CD4-positive, alpha-beta T cell treated with Interleukin-2 at 100 ng/mL for 4 hours (primary cell): ENCODE data around the gene FALEC.

Experiments
- DNase-seq: peaks from one replicate; pipeline ENCODE4 v3.0.0-alpha.2; 2020; ENCODE audit warnings: low spot score

FALEC gene

GRCh38 chr1:150515328-150516049 is at the start of gene FALEC:
FALEC (plus strand) TSS chr1:150515752.
- peak; percentile 92 for DNase-seq

GRCh38 chr1:150466964-150467363 is 48.6 kb upstream of the FALEC start:
- no peak for DNase-seq

DNA sequence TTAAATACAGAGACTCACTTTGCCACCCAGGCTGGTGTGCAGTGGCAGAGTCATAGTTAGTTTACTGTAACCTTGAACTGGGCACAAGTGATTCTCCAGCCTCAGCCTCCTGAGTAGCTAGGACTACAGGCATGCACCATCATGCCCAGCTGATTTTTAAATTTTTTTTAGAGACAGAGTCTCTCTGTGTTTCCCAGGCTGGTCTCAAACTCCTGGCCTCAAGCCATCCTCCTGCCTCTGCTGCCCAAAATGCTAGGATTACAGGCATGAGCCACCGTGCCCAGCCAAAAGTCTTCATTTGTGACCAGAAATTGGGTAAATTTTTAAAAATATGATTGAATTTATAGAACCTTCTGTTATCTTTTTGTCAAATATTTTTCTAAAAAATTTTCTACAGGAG is 46.3 kb upstream of the FALEC start:
- no peak for DNase-seq

GRCh38 chr1:150472601-150473200 is 42.9 kb upstream of the FALEC start:
- DNase-seq = no peak

DNA sequence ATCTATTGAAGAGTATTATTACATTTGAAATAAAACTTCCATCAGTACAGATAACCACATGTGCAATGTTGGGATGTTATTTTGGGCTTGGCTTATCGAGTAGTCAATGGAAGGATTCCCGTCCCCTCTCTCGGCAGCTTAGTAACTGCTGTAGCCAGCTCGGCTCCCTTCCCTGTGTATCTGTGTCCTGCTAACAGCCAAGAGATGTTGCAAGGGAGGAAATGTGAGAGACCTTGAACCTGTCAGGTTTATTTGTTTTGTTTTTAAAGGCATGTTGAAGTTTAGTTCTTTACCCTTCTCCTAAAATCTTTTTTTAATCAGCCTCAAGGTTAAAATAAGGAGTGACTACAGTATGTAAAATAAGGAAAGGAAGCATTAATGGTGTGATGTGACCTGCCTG is 41.9 kb upstream of the FALEC start:
- no peak for DNase-seq

DNA sequence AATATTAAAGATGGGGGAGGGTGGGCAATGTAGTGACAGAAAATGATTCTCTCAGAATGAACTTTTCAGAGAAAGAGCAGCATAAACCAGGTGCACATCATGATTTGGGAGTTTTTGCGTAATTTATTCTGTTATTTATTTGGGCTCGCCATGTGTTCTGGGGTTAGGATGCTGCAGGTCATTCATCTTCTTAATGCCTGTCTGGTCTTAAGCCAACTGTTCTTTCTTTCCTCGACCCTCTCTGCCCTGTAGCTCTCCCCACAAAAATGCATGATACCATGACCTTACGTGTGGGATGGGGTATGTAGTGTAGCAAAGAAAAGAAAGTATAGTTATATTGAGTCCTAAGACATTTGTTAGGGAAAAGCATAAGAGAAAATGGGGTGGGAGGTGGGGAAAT is 40.7 kb upstream of the FALEC start:
- no peak for DNase-seq

DNA sequence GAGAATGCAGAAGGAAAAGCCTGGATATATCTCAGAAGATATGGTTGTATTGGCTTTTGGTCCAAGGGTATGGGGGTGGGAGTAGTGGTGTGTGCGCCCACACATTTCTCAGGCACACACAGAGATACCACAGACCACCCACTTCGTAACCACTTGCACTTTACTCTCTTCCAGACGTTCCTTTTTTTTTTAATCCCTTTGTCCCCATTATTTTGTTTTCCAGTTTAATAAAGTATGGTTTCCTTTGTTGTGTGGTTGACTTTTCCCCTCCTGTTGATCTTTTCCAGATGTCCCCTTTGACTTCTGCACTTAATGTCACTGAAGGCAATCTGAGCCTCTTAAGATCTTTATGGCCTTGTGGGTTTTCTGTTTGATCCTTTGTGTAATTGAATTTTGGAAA is 38.8 kb upstream of the FALEC start:
- DNase-seq = no peak

GRCh38 chr1:150477320-150477719 is 38.2 kb upstream of the FALEC start:
- DNase-seq = no peak

- DNase-seq = no peak
Observed at GRCh38 chr1:150477733-150478132, 37.8 kb upstream of the FALEC start.

DNA sequence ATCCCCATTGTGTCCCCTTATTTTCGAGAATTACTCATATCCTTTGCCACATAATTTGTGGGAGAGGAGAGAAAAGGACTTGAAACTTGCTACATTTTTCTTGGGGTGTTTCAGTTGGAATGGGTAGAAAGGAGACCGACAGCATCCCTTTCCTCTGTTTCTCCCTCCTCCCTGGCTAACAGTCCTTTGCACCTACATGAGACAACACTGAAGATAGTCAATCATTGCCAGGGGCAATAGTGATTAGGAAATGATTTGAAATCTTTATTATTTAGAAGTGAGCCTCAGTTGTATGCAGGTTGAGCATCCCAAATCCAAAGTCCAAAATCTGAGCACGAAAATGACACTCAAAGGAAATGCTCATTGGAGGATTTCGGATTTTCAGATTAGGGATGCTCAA is 36.2 kb upstream of the FALEC start:
- DNase-seq = no peak

DNA sequence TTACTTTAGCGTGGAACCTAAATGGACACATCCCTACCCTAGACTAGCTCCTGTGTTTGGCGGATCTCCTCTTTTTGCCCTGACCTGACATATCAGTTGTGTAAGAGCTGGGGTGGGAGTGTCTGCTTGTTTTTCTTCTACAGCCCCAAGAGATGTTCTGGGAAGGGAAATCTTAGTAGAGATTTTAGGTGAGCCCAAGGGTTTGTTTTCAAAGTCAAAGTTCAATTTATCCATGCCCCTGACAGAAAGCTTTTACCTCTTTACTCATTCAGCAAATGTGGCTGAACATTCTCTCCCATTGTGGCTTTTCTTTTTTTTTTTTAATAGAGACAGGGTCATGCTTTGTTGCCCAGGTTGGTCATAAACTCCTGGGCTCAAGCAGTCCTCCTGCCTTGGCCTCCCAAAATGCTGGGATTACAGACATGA is 35.6 kb upstream of the FALEC start:
- DNase-seq = no peak

DNA sequence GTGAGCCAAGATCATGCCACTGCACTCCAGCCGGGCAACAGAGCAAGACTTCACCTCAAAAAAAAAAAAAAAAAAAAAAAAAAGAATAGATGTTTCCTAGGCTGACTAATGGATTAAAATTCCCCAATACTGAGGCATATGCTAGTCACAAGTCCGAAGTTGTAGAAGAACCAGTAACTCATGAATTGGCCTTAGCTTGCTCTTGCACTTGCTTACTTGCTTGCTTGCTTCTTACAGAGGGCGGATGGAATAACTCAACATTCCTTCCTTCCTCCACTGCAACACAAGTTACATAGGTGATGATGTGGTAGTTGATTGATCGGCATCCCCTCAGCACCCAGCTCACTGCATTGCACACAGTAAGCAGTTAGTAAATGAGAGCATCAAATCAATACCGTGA is 31.1 kb upstream of the FALEC start:
- DNase-seq = no peak

- DNase-seq = no peak
Observed at GRCh38 chr1:150484861-150485260, 30.7 kb upstream of the FALEC start.

GRCh38 chr1:150486966-150487762 is 28.4 kb upstream of the FALEC start, which contains the start of gene TARS2:
TARS2 (plus strand) TSS chr1:150487419; CDS start chr1:150487451, 32 bp downstream.
- DNase-seq = peak; percentile 99

DNA sequence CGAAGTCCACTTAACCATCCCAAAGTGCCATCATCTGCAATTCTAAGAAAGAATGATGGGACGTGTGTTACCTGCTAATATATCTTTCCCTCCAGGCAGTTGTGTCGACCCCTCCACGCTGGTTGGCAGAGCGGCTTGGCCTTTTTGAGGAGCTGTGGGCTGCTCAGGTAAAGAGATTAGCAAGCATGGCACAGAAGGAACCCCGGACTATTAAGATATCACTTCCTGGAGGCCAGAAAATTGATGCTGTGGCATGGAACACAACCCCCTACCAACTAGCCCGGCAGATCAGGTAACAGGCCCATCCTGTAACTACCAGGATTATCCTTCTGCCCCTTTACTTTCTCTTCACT is 27.8 kb upstream of the FALEC start:
- DNase-seq = peak; percentile 1

- no peak for DNase-seq
Observed at GRCh38 chr1:150493175-150493574, 22.4 kb upstream of the FALEC start.

DNA sequence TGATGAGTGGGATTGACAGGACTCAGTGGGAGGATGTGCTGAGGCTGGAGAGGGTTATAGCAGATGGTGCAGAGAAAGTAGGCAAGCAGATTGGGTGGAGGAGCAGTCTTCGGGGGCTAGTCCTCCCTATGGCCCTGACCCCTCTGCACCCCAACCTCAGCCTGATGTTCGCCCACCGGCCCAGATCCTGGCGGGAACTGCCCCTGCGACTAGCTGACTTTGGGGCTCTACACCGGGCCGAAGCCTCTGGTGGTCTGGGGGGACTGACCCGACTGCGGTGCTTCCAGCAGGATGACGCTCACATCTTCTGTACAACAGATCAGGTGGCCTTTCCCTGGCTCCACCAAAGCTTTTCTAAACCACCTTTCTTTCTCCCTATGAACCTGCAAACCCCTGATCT is 17.2 kb upstream of the FALEC start:
- no peak for DNase-seq

GRCh38 chr1:150505431-150505830 is 10.1 kb upstream of the FALEC start:
- DNase-seq = no peak

DNA sequence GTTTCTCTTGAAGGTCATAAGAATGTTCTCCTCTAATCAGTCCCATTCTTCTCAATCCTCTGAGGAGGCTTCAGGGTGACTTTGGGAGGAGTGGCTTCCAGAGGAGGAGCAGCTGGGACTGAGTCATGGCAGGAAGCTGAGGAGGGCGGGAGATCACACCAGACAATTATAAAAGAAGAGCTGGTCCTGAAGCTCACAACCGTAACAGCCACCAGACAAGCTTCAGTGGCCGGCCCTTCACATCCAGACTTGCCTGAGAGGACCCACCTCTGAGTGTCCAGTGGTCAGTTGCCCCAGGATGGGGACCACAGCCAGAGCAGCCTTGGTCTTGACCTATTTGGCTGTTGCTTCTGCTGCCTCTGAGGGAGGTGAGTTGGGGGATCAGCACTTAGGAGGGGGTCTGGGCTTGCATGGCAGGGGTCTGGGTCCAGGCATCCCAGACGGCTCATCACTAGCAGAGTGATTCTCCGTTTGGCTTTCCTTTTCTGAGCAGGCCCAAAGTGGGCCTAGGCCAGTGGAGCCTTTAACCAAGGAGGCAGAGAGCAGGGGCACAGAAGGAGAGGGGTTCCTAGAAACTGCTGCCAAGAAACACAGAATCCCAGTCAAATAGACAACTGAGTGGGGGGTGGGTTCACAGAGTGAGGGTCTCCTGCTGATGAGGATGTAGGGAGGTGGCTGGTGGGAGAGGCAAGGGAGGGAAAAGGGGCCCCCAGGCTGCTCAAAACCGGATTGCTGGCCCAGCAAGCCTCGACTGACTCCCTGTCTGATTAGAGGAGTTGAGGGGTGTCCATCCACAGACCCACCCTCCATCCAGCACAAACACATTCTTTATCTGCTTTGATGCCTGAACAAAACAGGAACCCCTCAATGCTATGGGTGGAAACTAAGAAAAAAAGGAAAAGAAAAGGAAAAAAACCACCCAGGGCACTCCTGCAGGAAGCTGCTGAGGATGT is 7.4 kb upstream of the FALEC start, which contains the start of gene ECM1:
Gene ECM1 (plus strand): TSS at position 198 of the 953 bp plus-strand sequence. CDS start 101 bp downstream, at position 299.
- DNase-seq = no peak

GRCh38 chr1:150508982-150509381 is 6.6 kb upstream of the FALEC start:
- no peak for DNase-seq

GRCh38 chr1:150511551-150511950 is 4.0 kb upstream of the FALEC start:
- DNase-seq = no peak
